ENCODE data around the gene TGFBR3.

TGFBR3 gene

GRCh38 chr1:91913018-91913417 is 27.1 kb upstream of the TGFBR3 start:
- H2AFZ ChIP-seq (ENCODE audit: low read depth), result no peak overlapping the region
- H3K4me2 ChIP-seq, result no peak overlapping the region
- H4K20me1 ChIP-seq (ENCODE audit: insufficient read depth), result no peaks in the 10 kb centered on the region
- no peaks in the 10 kb centered on the region for H3K79me2 ChIP-seq (ENCODE audit: insufficient read depth, low read depth)
- H3K36me3 ChIP-seq (ENCODE audit: insufficient read depth), result no peaks in the 10 kb centered on the region
- no peak overlapping the region for H3K4me3 ChIP-seq (IDR thresholded peaks at IDR 0.05; ENCODE audit: insufficient read depth, low read depth, low read length)
- no peak for TF ChIP-seq CTCF (conservative IDR thresholded peaks at IDR 0.05; ENCODE audit: low read depth, low read length)
- H3K27me3 ChIP-seq (ENCODE audit: insufficient read depth, low read depth), result no peaks in the 10 kb centered on the region
- H3K4me1 ChIP-seq (ENCODE audit: low read depth, poor library complexity, severe bottlenecking), result no peaks in the 10 kb centered on the region
- H3K27ac ChIP-seq, result no peak overlapping the region
- H3K9ac ChIP-seq, result no peak overlapping the region

GRCh38 chr1:91912266-91912665 is 26.3 kb upstream of the TGFBR3 start:
- Histone ChIP-seq H3K79me2 (ENCODE audit: insufficient read depth, low read depth) (no peaks in the 10 kb centered on the region), H3K9ac (no peak overlapping the region), H3K27ac (no peak overlapping the region), H3K27me3 (ENCODE audit: insufficient read depth, low read depth) (no peaks in the 10 kb centered on the region), H3K4me3 (IDR thresholded peaks at IDR 0.05; ENCODE audit: insufficient read depth, low read depth, low read length) (no peak overlapping the region), H2AFZ (ENCODE audit: low read depth) (no peak overlapping the region), H3K4me1 (ENCODE audit: low read depth, poor library complexity, severe bottlenecking) (no peaks in the 10 kb centered on the region), H3K36me3 (ENCODE audit: insufficient read depth) (no peaks in the 10 kb centered on the region), H3K4me2 (no peak overlapping the region), H4K20me1 (ENCODE audit: insufficient read depth) (no peaks in the 10 kb centered on the region)
- no peak for TF ChIP-seq CTCF (conservative IDR thresholded peaks at IDR 0.05; ENCODE audit: low read depth, low read length)

- Histone ChIP-seq H3K4me3 (IDR thresholded peaks at IDR 0.05; ENCODE audit: insufficient read depth, low read depth, low read length) (no peak overlapping the region), H3K4me2 (no peak overlapping the region), H3K9ac (no peak overlapping the region), H3K27ac (no peak overlapping the region), H3K36me3 (ENCODE audit: insufficient read depth) (no peaks in the 10 kb centered on the region), H3K4me1 (ENCODE audit: low read depth, poor library complexity, severe bottlenecking) (no peaks in the 10 kb centered on the region), H4K20me1 (ENCODE audit: insufficient read depth) (no peaks in the 10 kb centered on the region), H2AFZ (ENCODE audit: low read depth) (no peak overlapping the region), H3K27me3 (ENCODE audit: insufficient read depth, low read depth) (no peaks in the 10 kb centered on the region), H3K79me2 (ENCODE audit: insufficient read depth, low read depth) (no peaks in the 10 kb centered on the region)
- TF ChIP-seq CTCF (conservative IDR thresholded peaks at IDR 0.05; ENCODE audit: low read depth, low read length), result no peak
These were observed 15.3 kb upstream of the TGFBR3 start for GRCh38 chr1:91901231-91901630.

- Histone ChIP-seq H3K79me2 (ENCODE audit: insufficient read depth, low read depth) (no peaks in the 10 kb centered on the region), H3K27ac (no peak overlapping the region), H4K20me1 (ENCODE audit: insufficient read depth) (no peaks in the 10 kb centered on the region), H3K27me3 (ENCODE audit: insufficient read depth, low read depth) (no peaks in the 10 kb centered on the region), H3K4me2 (no peak overlapping the region), H3K4me1 (ENCODE audit: low read depth, poor library complexity, severe bottlenecking) (no peaks in the 10 kb centered on the region), H3K36me3 (ENCODE audit: insufficient read depth) (no peaks in the 10 kb centered on the region), H2AFZ (ENCODE audit: low read depth) (no peak overlapping the region), H3K4me3 (IDR thresholded peaks at IDR 0.05; ENCODE audit: insufficient read depth, low read depth, low read length) (no peak overlapping the region), H3K9ac (no peak overlapping the region)
- TF ChIP-seq CTCF (conservative IDR thresholded peaks at IDR 0.05; ENCODE audit: low read depth, low read length), result no peak
These were observed 14.6 kb upstream of the TGFBR3 start for GRCh38 chr1:91900562-91900961.

- Histone ChIP-seq H3K4me3 (IDR thresholded peaks at IDR 0.05; ENCODE audit: insufficient read depth, low read depth, low read length) (no peak overlapping the region), H3K36me3 (ENCODE audit: insufficient read depth) (no peaks in the 10 kb centered on the region), H4K20me1 (ENCODE audit: insufficient read depth) (no peaks in the 10 kb centered on the region), H3K4me2 (no peak overlapping the region), H3K4me1 (ENCODE audit: low read depth, poor library complexity, severe bottlenecking) (no peaks in the 10 kb centered on the region), H3K27ac (no peak overlapping the region), H3K9ac (no peak overlapping the region), H3K27me3 (ENCODE audit: insufficient read depth, low read depth) (no peaks in the 10 kb centered on the region), H2AFZ (ENCODE audit: low read depth) (no peak overlapping the region), H3K79me2 (ENCODE audit: insufficient read depth, low read depth) (no peaks in the 10 kb centered on the region)
- no peak for TF ChIP-seq CTCF (conservative IDR thresholded peaks at IDR 0.05; ENCODE audit: low read depth, low read length)
These were observed 11.1 kb upstream of the TGFBR3 start for GRCh38 chr1:91897016-91897415.
